Stimulated activated CD4-positive, alpha-beta T cell treated with anti-CD3 and anti-CD28 coated beads, Interleukin-4, amount 100 ng/mL, for 24 hours (primary cell): Measurements from ENCODE around the gene JPT1.
"Not testable (repeated sequence)": the region's sequence is repeated elsewhere in the genome, so short reads cannot be mapped to it uniquely, and the experiment has no call there.

ENCODE experiments used
- DNase-seq: peaks from one replicate; pipeline ENCODE4 v3.0.0-alpha.2; 2020

JPT1 gene, protein sequence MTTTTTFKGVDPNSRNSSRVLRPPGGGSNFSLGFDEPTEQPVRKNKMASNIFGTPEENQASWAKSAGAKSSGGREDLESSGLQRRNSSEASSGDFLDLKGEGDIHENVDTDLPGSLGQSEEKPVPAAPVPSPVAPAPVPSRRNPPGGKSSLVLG

DNA sequence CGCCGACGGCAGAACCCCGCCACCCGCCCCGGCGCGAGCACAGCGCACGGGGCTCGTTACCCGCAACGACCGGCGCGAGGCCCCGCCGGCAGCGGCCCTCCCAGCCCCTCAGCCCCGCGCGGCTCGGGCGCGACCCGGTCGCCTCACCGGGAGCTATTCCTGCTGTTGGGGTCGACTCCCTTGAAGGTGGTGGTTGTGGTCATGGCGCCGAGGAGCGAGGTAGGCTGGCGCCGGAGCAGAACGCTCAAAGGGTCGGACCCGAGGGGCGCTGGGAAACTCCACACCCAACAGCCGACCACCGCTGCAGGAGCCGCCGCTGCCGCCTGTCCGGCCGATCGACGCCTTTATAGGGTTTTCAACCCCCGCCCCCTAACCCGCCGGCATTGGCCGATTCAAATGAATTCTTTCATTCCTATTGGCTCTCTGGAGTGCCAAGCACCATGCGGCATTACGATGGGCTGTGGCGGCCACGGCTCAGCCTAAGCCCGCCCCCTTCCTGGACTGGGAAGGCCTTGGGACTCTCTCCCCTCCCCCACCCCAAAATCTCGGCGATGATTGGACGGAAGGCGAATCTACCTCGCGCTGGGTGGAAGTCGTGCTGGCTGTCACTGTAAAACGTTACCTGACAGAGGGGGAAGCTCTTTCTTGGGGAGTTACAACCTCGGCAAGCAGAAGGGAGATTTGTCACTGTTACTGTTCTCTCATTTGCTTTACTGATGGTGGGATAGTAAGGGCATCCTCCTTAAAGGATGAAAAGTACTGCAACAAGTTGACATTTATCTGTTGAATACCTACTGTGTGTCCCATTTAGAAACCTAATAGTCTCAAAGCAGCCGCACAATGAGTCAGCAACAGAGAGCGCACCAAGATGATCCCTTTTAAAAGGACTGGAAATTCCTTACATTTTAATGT, at the start of gene JPT1:
TSS of gene JPT1 (minus strand) at position 318 of the 912 bp plus-strand sequence. CDS start at position 203, 115 bp downstream.
- peak; percentile 98 for DNase-seq

DNA sequence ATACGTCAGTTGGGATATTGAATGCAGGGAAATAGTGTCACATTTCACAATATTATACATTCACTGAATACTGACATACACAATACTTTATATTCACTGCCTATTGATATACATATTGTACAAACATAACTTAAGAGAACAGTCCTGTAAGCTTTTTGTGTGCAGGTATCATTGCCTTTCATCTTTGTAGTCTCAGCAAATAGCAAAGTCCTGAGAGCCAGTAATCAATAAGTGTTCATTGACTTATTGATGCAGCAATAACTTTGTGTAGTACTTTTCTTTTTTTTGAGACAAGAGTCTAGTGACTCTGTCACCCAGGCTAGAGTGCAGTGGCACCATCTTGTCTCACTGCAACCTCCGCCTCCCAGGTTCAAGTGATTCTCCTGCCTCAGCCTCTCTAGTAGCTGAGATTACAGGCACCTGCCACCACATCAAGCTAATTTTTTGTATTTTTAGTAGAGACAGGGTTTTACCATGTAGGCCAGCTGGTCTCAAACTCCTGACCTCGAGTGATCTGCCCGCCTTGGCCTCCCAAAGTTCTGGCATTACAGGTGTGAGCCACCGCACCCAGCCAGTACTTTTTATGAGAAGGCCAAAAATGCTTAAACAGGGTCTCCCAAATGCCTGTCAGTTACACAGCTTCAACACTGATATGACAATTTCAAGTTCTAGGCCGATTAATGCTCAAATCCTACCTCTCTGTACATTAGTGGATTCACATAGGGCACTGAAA, 45.7 kb upstream of the JPT1 start:
- no peak for DNase-seq

DNA sequence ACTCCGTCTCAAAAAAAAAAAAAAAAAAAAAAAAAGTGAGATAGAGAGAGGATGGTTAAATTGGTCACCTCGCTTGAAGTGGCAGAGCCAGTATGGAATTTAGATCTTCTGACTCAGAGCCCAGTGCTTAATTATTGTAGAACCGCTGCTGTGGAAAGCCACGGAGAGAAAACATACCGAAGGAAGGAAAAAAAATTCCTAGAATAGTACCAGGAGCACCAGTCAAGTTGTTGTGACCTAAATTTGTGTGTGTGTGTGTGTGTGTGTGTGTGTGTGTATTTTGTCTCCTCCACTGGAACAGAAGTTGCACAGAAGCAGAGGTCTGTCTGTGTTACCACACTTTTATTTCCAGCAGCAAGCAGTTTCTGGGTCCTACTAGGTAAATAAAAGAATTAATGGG, 40.6 kb upstream of the JPT1 start:
- no peak for DNase-seq

DNA sequence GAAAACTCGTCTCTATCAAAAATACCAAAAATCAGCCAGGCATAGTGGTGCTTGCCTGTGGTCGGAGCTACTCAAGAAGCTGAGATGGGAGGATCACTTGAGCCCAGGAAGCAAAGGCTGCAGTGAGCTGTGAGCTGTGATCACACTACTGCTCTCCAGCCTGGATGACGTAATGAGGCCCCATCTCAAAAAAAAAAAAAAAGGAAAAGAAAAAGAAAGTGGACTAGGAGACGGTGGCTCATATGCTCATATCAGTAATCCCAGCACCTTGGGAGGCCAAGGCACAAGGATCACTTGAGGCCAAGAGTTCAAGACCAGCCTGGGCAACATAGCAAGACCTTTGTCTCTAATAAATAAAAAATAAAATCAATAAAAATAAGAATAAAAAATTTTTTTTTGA, 37.3 kb upstream of the JPT1 start:
- no peak for DNase-seq

DNA sequence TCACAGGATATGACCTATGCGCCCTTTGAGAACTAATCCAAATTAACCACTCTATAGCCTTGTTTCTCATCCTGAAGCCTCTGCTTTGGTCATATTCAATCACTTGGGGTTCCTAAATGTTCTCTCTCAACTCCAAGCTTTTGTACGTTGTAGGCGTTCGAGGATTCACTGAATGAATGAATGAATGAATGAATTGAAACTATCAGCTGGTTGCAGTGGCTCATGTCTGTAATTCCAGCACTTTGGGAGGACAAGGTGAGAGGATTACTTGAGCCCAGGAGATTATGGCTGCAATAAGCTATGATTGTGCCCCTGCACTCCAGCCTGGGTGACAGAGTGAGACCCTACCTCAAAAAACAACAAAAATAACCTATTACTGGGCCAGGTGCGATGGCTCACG, 34.3 kb upstream of the JPT1 start:
- no peak for DNase-seq

DNA sequence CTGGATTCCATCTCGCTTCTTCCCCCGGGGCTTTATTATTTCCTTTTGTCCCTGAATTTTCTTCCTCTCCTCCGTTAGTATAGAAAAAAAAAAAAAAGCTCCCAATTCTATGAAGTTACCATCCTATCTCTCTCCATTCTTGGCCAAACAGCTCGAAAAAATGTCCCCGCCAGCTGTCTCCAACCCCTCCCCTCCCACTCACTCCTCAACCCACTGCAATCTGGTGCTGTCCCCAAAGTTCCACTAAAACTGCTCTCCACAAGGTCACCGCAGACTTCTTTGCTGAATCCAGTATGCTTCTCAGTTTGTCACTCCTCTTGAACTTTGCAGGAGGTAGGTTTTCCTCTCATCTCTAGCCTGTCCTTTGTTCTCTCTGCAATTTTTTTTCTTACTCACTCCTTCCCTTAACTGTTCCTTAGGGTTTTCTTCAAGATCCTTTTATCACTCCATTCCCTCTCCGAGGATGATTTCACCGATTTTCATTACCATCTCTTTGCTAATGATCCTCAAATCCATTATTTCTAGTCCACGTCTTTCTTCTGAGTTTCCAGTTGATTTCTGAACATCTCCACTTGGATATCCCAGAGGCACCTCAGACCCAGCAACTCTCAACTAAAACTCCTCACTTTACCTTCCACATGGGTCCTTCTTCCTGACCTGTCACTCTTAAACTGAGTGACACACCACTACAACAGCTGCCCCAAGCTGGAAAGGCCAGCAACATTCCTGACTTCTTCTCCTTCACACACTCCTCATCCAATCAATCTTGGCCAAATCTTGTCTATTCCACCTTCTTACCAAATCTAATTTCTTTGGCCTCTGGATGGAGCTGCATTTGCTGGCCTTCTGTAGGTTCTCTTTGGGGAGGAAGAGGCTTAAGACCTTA, 29.9 kb upstream of the JPT1 start:
- no peak for DNase-seq

DNA sequence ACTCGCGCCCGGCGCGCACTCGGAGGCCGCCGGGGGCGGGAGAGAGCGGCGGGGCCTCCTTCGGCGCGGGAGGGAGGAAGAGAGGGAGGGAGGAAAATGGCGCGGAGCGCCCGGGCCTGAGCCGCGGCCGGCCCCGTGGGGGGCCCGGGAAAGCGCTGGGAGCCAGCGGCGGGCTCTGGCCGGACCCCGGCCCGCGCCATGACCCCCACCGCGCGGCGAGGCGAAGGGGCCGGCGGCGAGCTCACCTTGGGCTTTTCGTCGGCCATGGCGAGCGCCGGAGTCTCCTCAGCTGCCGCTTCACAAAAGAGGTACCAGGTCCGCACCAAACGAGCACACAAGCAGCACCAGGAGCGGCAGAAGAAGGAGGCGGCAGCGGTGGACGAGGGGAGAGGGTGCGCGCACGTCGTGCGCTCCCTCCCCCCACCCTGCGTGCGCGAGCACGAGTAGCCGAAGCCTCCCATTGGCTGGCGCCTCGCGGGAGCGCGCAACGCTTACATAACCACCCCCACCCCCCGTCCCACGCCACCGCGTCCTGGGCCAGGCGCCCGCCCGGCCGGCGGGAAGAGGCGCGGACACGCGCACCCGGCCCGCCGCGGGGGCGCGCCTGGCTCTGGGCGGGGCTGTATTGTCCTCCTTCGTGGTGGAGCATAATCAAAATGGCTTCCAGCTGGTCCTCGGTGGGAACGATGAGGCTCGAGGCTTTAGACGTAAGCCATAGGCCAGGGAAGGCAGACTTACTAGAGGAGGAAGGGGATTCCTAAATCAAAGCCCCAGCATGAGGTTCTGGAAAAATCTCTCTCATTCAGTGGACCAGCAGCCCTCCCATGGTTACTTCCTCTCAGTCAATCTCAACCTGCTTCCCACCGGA, 28.5 kb upstream of the JPT1 start, which contains the start of gene SUMO2:
TSS of gene SUMO2 (minus strand) at position 391 of the 868 bp plus-strand sequence. CDS start at position 266, 125 bp downstream.
- DNase-seq: peak; percentile 95

DNA sequence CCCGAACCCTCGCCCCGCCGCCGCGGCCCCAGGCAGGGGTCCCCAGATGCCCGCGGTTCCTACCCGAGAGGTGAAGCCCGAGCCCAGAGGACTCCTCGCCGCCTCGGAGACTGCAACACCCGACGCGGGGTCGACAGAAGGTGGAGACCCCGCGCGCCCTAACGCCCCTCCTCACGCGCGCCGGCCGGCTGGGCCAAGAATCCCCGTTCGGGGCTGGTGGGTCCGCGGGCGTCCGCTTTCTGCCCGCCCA, 27.9 kb upstream of the JPT1 start:
- no peak for DNase-seq

DNA sequence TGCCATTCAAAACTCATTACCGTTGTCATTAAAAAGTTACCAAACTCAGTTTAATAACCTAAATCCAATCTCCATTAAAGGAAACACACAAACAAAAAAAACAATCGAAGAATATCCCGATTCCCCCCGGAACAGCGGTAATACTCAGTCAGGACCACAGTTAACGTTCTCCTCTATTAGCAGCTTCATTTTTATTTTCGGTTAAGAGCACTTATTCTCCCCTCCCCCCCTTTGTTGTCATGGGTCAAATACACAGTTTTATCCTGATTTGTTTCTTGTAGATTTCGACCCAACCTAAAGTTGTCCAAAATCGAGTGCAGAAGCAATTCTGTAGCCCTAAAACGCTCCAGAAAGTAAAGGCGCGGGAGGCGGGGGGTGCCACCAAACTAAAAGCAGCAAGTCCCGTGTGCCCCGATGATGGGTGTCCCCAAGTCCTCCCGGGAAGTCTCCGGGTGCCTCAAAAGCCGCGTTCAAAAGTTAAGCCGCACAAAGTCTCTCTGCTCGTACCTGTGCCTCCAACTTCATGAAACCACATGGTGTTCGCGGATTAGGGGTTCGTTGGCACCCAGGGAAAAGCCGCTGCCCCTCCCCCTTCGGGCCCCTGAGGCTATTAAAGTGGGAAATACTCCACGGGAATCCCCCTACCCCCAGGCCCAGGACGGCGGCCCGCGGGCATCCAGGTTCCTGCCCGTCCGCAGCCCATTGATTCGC, 27.5 kb upstream of the JPT1 start:
- DNase-seq: peak; percentile 52

DNA sequence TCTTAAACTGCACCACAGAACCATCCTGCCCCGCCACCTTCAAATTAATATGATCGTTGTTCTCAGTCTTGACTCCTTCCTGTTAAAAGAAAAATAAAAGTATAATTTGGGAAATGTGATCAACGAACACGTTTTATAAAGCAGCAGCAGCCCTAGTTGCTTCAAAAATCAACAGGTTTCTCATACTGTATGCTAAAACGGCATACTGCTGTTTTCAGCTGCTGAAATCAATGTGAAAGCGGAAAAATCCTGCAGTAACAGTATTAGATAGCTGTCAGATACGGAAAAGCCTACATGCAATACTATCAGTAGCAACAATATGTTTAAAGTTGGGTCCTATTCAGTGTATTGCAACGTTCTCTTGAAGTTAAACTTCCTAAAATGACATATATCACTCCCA, 26.8 kb upstream of the JPT1 start:
- DNase-seq: no peak

DNA sequence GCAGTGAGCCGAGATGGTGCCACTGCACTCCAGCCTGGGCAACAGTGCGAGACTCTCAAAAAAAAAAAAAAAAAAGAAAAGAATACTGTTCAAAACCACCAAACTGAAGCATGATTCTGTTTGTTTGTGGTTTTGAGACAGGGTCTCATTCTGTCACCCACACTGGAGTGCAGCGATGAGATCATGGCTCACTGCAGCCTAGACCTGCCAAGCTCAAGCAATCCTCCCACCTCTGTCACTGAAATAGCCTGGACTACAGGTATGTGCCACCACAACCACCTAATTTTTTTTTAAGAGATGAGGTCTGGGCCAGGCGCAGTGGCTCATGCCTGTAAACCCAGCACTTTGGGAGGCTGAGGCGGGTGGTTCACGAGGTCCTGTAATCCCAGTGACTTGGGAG, 24.1 kb upstream of the JPT1 start:
- no peak for DNase-seq

DNA sequence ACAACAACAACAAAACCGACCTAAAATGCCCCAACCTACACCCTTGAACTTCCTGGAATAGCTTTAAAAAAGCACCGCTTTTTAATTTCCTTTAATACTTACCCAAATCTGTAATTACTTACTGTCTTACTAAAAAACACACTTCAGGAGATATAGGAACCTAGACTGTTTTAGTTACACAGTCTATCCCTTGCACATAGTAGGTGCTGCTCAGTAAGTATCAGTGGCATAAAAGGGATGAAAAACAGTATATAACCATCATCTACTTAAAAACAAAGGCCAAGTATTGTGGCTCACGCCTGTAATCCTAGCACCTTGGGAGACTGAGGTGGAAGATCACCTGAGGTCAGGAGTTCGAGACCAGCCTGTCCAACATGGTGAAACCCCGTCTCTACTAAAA, 22.3 kb upstream of the JPT1 start:
- DNase-seq: no peak

DNA sequence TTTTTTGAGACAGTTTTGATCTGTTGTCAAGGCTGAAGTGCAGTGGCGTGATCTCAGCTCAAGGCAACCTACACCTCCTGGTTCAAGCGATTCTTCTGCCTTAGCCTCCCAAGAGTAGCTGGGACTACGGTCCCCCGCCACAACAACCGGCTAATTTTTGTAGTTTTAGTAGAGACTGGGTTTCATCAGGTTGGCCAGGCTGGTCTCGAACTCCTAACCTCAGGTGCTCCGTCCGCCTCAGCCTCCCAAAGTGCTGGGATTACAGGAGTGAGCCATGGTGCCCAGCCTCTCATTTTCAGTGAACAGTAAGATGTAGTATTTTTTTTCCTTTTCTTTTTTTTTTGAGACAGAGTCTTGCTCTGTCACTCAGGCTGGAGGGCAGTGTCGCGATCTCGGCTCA, 20.7 kb upstream of the JPT1 start:
- DNase-seq: no peak

DNA sequence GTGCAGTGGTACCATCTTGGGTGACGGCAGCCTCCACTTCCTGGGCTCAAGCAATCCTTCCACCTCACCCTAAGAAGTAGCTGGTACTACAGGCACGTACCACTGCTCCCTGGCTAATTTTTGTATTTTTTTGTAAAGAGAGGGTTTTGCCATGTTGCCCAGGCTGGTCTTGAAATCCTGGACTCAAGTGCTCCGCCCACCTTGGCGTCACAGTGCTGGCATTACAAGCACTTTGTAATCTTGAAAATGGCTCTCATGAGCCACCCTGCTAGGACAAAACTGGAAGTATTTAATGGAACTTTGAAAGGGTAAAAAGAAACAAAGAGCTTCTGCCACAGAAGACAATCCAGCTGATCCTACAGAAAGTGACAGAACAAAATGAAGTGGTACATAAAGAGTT, 19.2 kb upstream of the JPT1 start:
- no peak for DNase-seq

DNA sequence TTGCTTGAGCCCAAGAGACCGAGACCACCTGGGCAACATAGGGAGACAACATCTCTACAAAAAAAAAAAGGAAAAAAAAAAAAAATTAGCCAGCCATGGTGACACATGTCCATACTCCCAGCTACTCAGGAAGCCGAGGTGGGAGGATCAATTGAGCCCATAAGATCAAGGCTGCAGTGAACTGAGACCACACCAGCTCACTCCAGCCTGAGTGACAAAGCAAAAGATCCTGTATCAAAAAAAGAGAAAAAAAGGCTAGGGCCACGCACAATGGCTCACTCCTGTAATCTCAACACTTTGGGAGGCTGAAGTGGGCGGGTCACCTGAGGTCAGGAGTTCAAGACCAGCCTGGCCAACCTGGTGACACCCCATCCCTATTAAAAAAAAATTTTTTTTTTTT, 14.7 kb upstream of the JPT1 start:
- no peak for DNase-seq

DNA sequence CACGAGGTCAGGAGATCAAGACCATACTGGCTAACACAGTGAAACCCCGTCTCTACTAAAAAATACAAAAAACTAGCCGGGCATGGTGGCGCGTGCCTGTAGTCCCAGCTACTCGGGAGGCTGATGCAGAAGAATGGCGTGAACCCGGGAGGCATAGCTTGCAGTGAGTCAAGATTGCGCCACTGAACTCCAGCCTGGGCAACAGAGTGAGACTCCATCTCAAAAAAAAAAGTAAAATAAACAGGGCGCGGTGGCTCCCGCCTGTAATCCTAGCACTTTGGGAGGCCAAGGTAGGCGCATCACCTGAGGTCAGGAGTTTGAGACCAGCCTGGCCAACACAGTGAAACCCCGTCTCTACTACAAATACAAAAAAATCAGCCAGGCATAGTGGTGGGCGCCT, 10.3 kb upstream of the JPT1 start:
- not testable (repeated sequence) for DNase-seq

DNA sequence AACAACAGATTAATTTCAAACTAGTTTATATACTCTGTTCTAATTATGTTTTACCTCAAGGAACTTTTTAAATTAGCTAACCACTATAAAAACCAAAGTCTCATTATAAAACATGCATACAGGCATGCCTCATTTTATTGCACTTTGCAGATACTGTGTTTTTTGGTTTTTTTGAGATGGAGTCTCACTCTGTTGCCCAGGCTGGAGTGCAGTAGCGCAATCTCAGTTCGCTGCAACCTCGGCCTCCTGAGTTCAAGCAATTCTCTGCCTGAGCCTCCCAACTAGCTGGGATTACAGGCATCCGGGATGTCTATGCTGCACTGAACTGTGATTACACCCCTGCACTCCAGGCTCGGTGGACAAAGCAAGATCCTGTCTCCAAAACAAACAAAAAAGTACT, 8.8 kb upstream of the JPT1 start:
- no peak for DNase-seq

DNA sequence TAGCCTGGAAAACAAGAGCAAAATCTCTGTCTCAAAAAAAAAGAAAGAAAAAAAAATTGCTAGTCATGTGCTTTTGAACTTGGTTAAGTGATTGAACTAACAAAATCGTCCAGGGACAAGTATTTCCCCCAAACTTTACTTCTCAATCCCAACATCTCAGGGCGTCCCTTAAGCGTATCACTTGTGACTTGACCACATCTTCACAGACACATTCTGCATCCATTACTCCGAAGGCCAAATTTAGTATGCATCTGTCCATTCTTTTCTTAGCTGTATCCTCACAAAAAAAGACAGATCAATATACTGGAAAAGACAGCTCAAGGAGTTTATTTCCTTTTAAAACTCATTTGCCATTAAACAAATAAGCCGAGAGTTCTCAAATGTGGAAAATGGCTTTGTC, 5.9 kb upstream of the JPT1 start:
- no peak for DNase-seq

DNA sequence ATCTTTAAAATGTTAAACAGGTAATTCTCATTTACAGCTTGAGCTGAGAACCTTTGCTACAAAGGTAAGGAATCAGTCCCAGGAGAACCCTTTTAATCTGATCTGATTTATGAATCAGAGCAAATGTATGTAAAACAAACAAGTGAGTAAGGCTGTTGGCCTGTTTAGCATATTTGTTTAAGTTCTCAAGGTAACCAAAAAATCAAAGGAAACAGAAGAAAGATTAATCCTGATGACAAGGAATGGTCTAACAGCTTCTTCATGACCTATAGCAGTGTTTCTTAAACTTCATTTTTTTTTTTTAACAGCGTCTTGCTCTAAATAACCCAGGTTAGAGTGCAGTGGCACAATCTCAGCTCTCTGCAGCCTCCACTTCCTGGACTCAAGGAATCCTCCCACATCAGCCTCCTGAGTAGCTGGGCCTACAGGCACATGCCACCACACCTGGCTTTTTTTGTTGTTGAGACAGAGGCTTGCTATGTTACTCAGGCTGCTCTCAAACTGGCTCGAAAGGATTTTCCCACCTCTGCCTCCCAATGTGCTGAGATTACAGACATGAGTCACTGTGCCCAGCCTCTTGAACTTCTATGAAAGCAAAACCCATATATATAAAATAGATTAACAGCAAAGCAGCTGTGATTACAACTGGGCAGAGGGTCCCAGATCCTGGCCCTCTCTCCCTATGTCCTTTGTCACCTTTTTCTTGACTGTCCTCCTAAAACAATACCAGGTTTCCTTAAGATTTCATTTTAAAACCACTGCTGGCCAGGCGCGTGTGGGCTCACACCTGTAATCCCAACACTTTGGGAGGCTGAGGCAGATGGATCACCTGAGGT, 5.1 kb upstream of the JPT1 start:
- no peak for DNase-seq

DNA sequence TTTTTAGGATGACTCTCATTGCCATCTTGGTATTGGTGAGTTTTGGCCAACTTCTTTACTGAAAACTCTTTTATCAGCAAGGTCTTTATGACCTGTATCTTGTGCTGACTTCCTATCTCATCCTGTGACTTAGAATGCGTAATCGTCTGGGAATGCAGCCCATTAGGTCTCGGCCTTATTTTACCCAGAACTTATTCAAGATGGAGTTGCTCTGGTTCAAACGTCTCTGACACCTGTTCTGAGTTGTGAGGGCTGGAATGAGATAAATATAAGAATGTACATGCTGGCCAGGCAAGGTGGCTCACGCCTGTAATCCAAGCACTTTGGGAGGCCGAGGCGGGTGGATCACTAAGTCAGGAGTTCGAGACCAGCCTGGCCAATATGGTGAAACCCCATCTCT, 4.2 kb upstream of the JPT1 start:
- not testable (repeated sequence) for DNase-seq
